Calu3 (cell line): Measurements from ENCODE around the gene COQ7. TPM values are rescaled to one million over a fixed set of nuclear protein-coding genes. Genes with fewer than 3 reads are reported as not detected.

Experiments used
- BruUV-seq: library from RNA; stranded (reverse); fragments of 400-500 nt; replicated peaks from 2 replicates; lab custom pipeline; 2021; lab: Mats Ljungman, UMichigan
- CTCF ChIA-PET: fragments of 300-600 bp; sonication (Branson Sonifier 250); formaldehyde crosslinking; loops from one replicate; lab custom pipeline; 2022; ENCODE audit warnings: antibody characterized with exemption; lab: Charles Lee
- DNase-seq: peaks from one replicate; pipeline ENCODE4 v3.0.0; 2022
- H3K27ac Mint-ChIP-seq: one replicate; pipeline ENCODE4 v1.8.0; 2022; ENCODE audit warnings: mixed read lengths; ENCODE audit not compliant: unreplicated experiment
- H3K27me3 Mint-ChIP-seq: one replicate; pipeline ENCODE4 v1.8.0; 2022; ENCODE audit warnings: mixed read lengths; ENCODE audit not compliant: unreplicated experiment
- H3K36me3 Mint-ChIP-seq: one replicate; pipeline ENCODE4 v1.8.0; 2022; ENCODE audit warnings: mild to moderate bottlenecking, moderate library complexity, mixed read lengths; ENCODE audit not compliant: insufficient read depth, unreplicated experiment
- H3K4me1 Mint-ChIP-seq: one replicate; pipeline ENCODE4 v1.8.0; 2022; ENCODE audit warnings: mild to moderate bottlenecking, low read depth, mixed read lengths; ENCODE audit not compliant: unreplicated experiment
- H3K4me3 Mint-ChIP-seq: one replicate; pipeline ENCODE4 v1.8.0; 2022; ENCODE audit warnings: mild to moderate bottlenecking, low read depth, moderate library complexity, mixed read lengths; ENCODE audit not compliant: unreplicated experiment
- H3K9me3 Mint-ChIP-seq: one replicate; pipeline ENCODE4 v1.8.0; 2022; ENCODE audit warnings: low read depth, mixed read lengths; ENCODE audit not compliant: unreplicated experiment
- CTCF ChIP-seq: fragments of 200-600 bp; IDR thresholded peaks from one replicate; pipeline ENCODE4 v1.8.0; 2022; ENCODE audit warnings: antibody characterized with exemption; ENCODE audit not compliant: unreplicated experiment
- intact Hi-C: fragments of 100-400 bp; cut with micrococcal nuclease; formaldehyde crosslinking; loops from one replicate; pipeline ENCODE4 v1.10.0; 2022; ENCODE audit not compliant: unreplicated experiment
- total RNA-seq: library from RNA; stranded (reverse); gene quantifications from 2 replicates; pipeline ENCODE4 v1.2.3, GENCODE V29; 2022

Gene COQ7
- total RNA-seq, 1 experiment from 2014 or later = 28.5 TPM

GRCh38 chr16:19126300-19126699 lies 58.9 kb downstream of the COQ7 start:
- intact Hi-C loops = no loop called here
- BruUV-seq = no TSS peak
- TF ChIP-seq CTCF = no peak
- no peak for DNase-seq
- CTCF ChIA-PET = interaction anchor here (1.7 kb wide), 1 partner anchor 9 kb away, joined by 4 read pairs; no protein-coding TSS in a partner anchor
- Mint-ChIP-seq H3K36me3 (peaks cover 8% of the 10 kb centered on the region), H3K9me3 (no peaks in the 10 kb centered on the region), H3K4me1 (peaks cover 23% of the 10 kb centered on the region), H3K4me3 (no peak overlapping the region), H3K27me3 (no peaks in the 10 kb centered on the region), H3K27ac (no peak overlapping the region)

- no peaks in the 10 kb centered on the region for H3K27me3 Mint-ChIP-seq
- peaks cover 4% of the 10 kb centered on the region for H3K36me3 Mint-ChIP-seq
- no peak overlapping the region for H3K27ac Mint-ChIP-seq
- no peak overlapping the region for H3K4me3 Mint-ChIP-seq
- no TSS peak for BruUV-seq
- no peak for DNase-seq
- H3K4me1 Mint-ChIP-seq = peaks cover 29% of the 10 kb centered on the region
- TF ChIP-seq CTCF = no peak
- no peaks in the 10 kb centered on the region for H3K9me3 Mint-ChIP-seq
- CTCF ChIA-PET = interaction anchor here (1.7 kb wide), 1 partner anchor 10 kb away, joined by 4 read pairs; no protein-coding TSS in a partner anchor
- intact Hi-C loops = no loop called here
Measured at GRCh38 chr16:19127205-19127604, 59.8 kb downstream of the COQ7 start.

- BruUV-seq = no TSS peak
- CTCF ChIA-PET = no interaction called here
Measured at GRCh38 chr16:19127674-19128131, 60.3 kb downstream of the COQ7 start.

GRCh38 chr16:19128454-19129200 lies 61.2 kb downstream of the COQ7 start:
- no peaks in the 10 kb centered on the region for H3K27me3 Mint-ChIP-seq
- peaks cover 29% of the 10 kb centered on the region for H3K4me1 Mint-ChIP-seq
- no peak overlapping the region for H3K4me3 Mint-ChIP-seq
- H3K27ac Mint-ChIP-seq = no peak overlapping the region
- no peaks in the 10 kb centered on the region for H3K9me3 Mint-ChIP-seq
- H3K36me3 Mint-ChIP-seq = no peaks in the 10 kb centered on the region
- BruUV-seq = no TSS peak
- intact Hi-C loops = no loop called here
- no peak for DNase-seq
- CTCF ChIA-PET = no interaction called here
- no peak for TF ChIP-seq CTCF

More at GRCh38 chr16:19127674-19128131, 60.3 kb downstream of the COQ7 start:
- H3K9me3 Mint-ChIP-seq = no peaks in the 10 kb centered on the region
- intact Hi-C loops = no loop called here
- no peak for DNase-seq
- no peaks in the 10 kb centered on the region for H3K27me3 Mint-ChIP-seq
- TF ChIP-seq CTCF = no peak
- no peak overlapping the region for H3K27ac Mint-ChIP-seq
- H3K4me3 Mint-ChIP-seq = no peak overlapping the region
- H3K4me1 Mint-ChIP-seq = peaks cover 29% of the 10 kb centered on the region
- H3K36me3 Mint-ChIP-seq = no peaks in the 10 kb centered on the region

Other genes starting within 250 kb of the COQ7 start
- 129 and 142 TPM in 2 replicates for gene SMG1, start 141.2 kb upstream of the COQ7 start, total RNA-seq
- gene TMC7, start 83.7 kb upstream of the COQ7 start, total RNA-seq = 10.1 and 10.8 TPM in 2 replicates
- gene ITPRIPL2, start 46.4 kb downstream of the COQ7 start, total RNA-seq = 73.1 and 86.0 TPM in 2 replicates
- gene SYT17, start 100.6 kb downstream of the COQ7 start, total RNA-seq = 10.6 and 16.6 TPM in 2 replicates
- gene CLEC19A, start 218.1 kb downstream of the COQ7 start, total RNA-seq = 0.15 TPM in 1 of 2 replicates, not detected in the other